ENCODE results near the gene TNFSF8.
A peak's percentile ranks its signal among the peaks of the same experiment; 100 is the strongest.

TNFSF8 gene

DNA sequence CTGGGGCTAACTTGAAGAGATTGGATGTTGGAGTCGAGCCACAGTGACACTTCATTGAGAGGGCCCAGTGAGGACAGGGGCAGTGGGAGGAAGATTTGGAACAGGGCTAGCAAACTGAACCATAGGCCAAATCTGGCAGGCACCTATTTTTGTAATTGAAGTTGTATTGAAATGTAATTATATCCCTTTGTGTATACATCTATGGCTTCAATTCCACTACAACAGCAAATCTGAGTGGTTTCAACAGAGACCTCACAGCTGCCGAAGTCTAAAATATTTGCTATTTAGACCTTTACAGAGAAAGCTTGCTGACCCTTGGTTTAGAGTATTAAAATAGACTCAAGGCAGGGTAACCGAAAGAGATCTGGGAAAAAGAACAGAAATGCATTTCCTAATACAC is 4.7 kb upstream of the TNFSF8 start:
- DNase-seq, result no peak

DNA sequence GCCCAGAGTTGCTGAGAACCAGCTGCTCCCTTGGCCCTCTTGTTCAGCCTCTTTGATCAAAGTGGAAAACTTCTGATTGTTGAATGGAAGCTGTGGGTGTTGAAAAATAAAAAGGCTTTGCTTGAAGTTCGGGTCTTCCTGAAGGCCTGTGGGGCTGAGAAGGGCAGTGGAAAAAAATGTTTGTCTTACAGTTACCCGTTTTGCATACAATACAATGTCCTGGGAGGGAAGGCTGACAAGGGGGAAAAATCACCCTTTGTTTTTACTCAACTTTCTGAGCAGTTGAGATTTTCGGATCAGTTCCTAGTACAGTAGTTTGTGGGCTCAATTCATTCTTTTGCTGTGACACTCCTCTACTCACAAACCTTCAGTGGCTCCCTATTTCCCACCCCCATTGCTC is 2.1 kb upstream of the TNFSF8 start:
- DNase-seq, result no peak

DNA sequence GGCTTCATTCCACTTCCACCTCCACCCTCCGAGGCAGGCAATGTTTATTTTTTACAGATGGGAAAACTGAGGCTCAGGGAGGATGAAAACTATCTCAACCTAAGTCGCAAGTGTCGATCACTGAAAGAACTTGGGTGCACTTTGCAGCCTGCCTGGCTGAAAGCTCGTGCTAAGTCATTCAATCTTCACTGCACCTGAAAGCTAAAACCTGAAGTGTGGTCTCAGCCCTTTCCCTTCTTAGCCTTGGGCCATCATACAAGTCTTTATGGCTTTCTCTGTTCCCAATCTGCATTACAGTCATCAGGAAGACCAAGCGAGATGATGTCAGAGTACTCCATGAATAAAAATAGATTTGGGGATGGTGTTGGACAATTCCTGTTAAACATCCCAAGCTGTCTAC is 1.0 kb upstream of the TNFSF8 start:
- no peak for DNase-seq

DNA sequence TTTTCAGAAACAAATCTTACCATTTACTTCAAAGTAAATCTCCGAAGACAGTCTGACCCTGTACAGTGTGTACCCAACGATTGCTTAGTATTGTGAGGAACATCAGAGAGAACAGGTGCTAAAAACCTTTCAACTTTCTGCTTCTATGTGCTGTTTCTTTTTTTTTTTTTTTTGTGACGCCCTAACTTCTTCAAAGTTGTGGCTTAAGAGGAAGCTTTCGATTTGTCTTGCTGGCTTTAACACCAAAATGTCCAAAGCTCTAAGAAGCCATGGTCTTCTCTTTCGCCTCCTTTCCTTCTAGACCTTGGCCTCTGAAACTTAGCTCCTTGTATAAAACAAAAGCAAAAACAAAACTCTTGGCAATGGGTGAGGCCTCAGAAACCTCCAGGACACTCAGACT is 1.2 kb downstream of the TNFSF8 start:
- no peak for DNase-seq

- no peak for DNase-seq
Measured at GRCh38 chr9:114928671-114929070, 1.7 kb downstream of the TNFSF8 start.

- no peak for DNase-seq
Measured at GRCh38 chr9:114928136-114928535, 2.3 kb downstream of the TNFSF8 start.

DNA sequence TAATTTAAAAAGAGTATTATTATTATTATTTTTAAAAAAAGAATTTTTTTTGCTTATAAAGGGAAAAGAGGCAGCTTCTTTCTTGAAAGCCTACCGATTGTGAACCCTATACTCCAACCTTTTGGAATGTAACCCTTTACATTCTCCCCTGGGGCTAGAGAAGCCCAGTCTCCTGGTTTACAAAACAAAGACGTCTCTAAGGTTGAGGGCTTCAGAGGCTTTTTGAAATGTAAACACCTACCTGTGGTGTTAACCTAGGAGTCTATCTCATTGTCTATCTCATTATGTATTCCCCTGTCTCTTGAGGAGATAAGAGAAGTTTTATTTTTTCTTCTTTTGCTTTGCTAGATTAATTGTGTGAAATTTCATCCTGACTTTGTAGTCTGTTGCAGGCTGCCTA is 4.7 kb downstream of the TNFSF8 start:
- no peak for DNase-seq

- no peak for DNase-seq
Measured at GRCh38 chr9:114925039-114925438, 5.4 kb downstream of the TNFSF8 start.

DNA sequence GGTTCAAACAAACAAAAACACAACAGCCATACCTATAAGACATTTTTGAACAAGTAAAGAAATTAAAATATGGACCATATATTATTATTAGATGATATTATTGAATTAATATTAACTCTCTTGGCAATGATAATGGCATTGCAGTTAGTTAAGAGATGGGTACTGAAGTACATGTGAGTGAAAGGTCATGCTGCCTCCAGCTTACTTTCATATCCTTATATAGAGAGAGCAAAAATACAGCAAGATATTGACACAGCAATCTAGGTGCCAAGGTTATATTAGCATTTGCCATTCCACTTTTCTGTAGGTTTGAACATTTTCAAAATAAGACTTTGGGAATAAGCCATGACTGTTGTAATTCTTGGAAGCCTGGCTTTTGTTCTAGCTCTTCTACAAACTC is 6.1 kb downstream of the TNFSF8 start:
- no peak for DNase-seq

- DNase-seq, result no peak
Measured at GRCh38 chr9:114923918-114924317, 6.5 kb downstream of the TNFSF8 start.

DNA sequence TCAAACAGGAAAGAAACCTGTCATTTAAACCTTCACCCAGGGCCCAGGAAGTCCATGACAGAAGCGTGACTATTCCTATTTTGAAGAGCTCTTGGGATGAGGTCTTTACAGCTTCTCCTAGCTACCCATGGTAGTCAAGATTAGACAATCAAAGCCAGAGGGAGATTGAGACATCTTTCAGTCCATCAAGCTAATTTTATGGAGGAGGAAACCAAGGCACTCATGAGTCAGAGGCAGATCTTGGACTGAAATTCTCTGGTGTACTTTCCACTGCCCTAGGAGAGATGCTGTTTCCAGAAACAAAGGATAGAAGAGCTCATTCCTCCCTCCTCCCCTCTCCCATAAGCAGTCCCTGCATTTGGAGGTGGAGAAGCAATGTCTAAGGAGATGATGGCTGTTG is 9.2 kb downstream of the TNFSF8 start:
- no peak for DNase-seq

GRCh38 chr9:114919611-114920010 is 10.8 kb downstream of the TNFSF8 start:
- DNase-seq, result peak; percentile 38 to 54

DNA sequence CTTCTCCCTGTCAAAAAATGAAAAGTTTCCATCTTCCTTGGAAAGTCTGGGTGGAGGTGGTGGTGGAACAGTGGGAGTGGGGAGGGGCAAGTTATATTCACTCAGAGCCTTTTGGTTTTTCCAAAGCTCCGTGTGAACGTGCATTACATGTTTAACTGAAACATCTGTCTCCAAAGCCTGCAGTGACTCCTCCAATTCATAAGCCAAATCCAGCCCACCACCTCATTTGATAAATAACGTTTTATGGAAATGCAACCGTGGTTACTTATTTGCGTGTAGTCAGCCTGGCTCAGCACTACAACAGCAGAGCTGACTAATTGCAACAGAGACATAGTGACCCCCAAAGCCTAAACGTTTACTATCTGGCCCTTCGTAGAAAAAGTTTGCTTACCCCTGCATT is 13.9 kb downstream of the TNFSF8 start:
- DNase-seq, result no peak

- no peak for DNase-seq
Measured at GRCh38 chr9:114914139-114914538, 16.3 kb downstream of the TNFSF8 start.

- DNase-seq, result no peak
Measured at GRCh38 chr9:114913656-114914055, 16.7 kb downstream of the TNFSF8 start.

GRCh38 chr9:114913217-114913616 is 17.2 kb downstream of the TNFSF8 start:
- no peak for DNase-seq

GRCh38 chr9:114911167-114911821 is 19.1 kb downstream of the TNFSF8 start:
- DNase-seq, result no peak

- no peak for DNase-seq
Measured at GRCh38 chr9:114910541-114910940, 19.9 kb downstream of the TNFSF8 start.

- DNase-seq, result no peak
Measured at GRCh38 chr9:114909661-114910060, 20.7 kb downstream of the TNFSF8 start.

GRCh38 chr9:114908805-114909448 is 21.5 kb downstream of the TNFSF8 start:
- peak in 1 of 2 experiments; percentile 48 for DNase-seq

DNA sequence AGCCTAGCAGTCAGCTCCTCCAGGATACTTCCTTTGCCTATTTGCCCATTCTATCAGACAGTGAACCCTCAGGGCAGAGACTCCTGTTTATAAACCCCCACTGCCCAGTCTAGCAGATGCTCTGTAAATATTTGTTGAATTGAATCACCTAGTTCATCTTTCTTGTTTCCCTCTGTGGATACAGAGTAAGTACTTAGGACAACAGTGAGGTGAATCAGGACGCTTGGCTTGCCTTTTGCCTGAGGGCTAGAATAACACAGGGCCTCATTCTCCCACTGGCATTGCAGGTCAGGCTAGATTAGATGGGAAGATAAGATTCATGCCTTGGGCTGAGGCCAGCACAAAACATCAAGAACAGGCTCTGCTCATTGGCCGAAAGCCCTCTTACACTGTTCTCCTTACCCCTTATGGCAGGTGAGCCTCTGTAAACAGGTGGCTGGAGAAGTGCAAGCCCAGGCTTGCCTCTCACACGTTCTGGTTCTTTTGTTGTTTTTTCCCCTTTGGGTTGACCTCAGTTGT is 22.2 kb downstream of the TNFSF8 start:
- DNase-seq, result no peak

DNA sequence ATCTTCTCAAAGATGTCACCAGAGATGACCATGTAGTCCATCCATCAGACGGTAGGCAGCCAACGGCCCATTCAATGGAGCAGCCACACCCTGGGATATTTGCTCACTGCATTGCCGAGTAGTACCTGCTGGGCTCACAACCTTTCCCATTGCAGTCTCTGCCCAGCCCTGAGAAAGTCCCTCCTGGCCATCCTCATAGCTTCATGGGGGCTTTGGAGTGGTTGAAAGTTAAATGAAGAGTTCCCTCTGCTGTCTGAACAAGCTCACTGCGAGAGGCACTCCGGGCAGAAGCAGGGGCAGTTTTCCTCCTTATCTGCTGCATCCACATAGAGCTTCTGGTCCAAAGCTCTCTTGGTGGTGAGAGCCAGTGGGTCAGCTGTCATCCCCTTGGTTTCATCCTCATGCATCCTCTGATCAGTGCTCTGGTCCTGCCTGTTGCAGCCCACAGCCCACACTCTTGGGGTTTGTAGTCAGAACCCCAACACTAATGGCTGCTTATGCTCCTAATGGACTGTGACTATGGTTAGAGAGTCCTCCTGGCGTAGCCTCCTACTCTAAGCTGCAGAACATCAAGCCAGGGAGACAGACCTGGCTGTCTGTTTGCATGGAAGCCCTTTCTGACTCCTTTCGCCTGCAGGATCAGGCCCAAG is 23.3 kb downstream of the TNFSF8 start:
- no peak for DNase-seq

- no peak for DNase-seq
Measured at GRCh38 chr9:114905170-114905940, 25.0 kb downstream of the TNFSF8 start.

Measured in activated CD4-positive, alpha-beta T cell treated with anti-CD3 and anti-CD28 coated beads, Interleukin-2, amount 50 U/mL, for 48 hours (primary cell).